Stimulated activated CD4-positive, alpha-beta T cell treated with anti-CD3 and anti-CD28 coated beads, Interleukin-15, amount 100 ng/mL, for 1 hour (primary cell): Measurements from ENCODE around the gene KCNK17.

Experiments
- DNase-seq, 2 donors: peaks; one replicate each; pipeline ENCODE4 v3.0.0-alpha.2; 2020; ENCODE audit warnings: low read depth in 1 of 2, low spot score in 1 of 2

KCNK17 gene

GRCh38 chr6:39338397-39338796, 24.2 kb upstream of the KCNK17 start:
- no peak for DNase-seq

GRCh38 chr6:39335780-39336545, 21.7 kb upstream of the KCNK17 start:
- DNase-seq: no peak

GRCh38 chr6:39333644-39334438, 19.6 kb upstream of the KCNK17 start:
- DNase-seq: no peak

- no peak for DNase-seq
Observed at GRCh38 chr6:39330476-39330875, 16.3 kb upstream of the KCNK17 start.

GRCh38 chr6:39330057-39330456, 15.8 kb upstream of the KCNK17 start:
- no peak for DNase-seq

GRCh38 chr6:39328066-39328465, 13.8 kb upstream of the KCNK17 start:
- no peak for DNase-seq

GRCh38 chr6:39327507-39327906, 13.3 kb upstream of the KCNK17 start:
- DNase-seq: no peak

- no peak for DNase-seq
Observed at GRCh38 chr6:39322306-39322850, 8.2 kb upstream of the KCNK17 start, which contains the start of gene KCNK16. TSS of gene KCNK16 (minus strand) at chr6:39322702. CDS start at chr6:39322540, 162 bp downstream.

GRCh38 chr6:39321761-39322160, 7.5 kb upstream of the KCNK17 start:
- no peak for DNase-seq

GRCh38 chr6:39320363-39320984, 6.3 kb upstream of the KCNK17 start:
- no peak for DNase-seq

- no peak for DNase-seq
Observed at GRCh38 chr6:39319621-39320362, 5.6 kb upstream of the KCNK17 start.

GRCh38 chr6:39317256-39317655, 3.0 kb upstream of the KCNK17 start:
- DNase-seq: no peak

GRCh38 chr6:39313526-39314272, 520 bp downstream of the KCNK17 start:
- no peak for DNase-seq

GRCh38 chr6:39312912-39313525, 1.2 kb downstream of the KCNK17 start:
- no peak for DNase-seq

- DNase-seq: no peak
Observed at GRCh38 chr6:39310542-39310941, 3.7 kb downstream of the KCNK17 start.

- DNase-seq: peak; percentile 8 to 28
Observed at GRCh38 chr6:39309942-39310531, 4.2 kb downstream of the KCNK17 start.

- DNase-seq: no peak
Observed at GRCh38 chr6:39307462-39307861, 6.8 kb downstream of the KCNK17 start.

GRCh38 chr6:39304951-39305350, 9.3 kb downstream of the KCNK17 start:
- DNase-seq: no peak

GRCh38 chr6:39303425-39304153, 10.6 kb downstream of the KCNK17 start:
- no peak for DNase-seq
